Panc1 (cell line): ENCODE data around the gene FAAP100. TPM values are rescaled to one million over a fixed set of nuclear protein-coding genes. Genes with fewer than 3 reads are reported as not detected.

Source experiments
- ATAC-seq: fragments of 200-7000 bp; cut with Tn5 transposase; 2 replicates; pipeline ENCODE4 v1.9.1; 2020; ENCODE audit warnings: mild to moderate bottlenecking, moderate library complexity
- BruUV-seq: library from RNA; stranded (reverse); fragments of 400-500 nt; replicated peaks from 2 replicates; lab custom pipeline; 2021; lab: Mats Ljungman, UMichigan
- CTCF ChIA-PET: fragments of 300-600 bp; sonication (Branson Sonifier 250); formaldehyde crosslinking; loops from one replicate; lab custom pipeline; 2022; ENCODE audit warnings: antibody characterized with exemption; lab: Charles Lee
- POLR2A ChIA-PET: fragments of 300-600 bp; sonication (Branson Sonifier 250); formaldehyde crosslinking; loops from one replicate; lab custom pipeline; 2022; ENCODE audit warnings: antibody characterized with exemption; lab: Charles Lee
- DNase-seq: peaks from one replicate; pipeline ENCODE4 v3.0.0-alpha.2; 2010; ENCODE audit warnings: low read depth, low spot score
- H3K27ac ChIP-seq: 2 replicates; pipeline ENCODE4 v1.5.1; 2011; ENCODE audit warnings: mild to moderate bottlenecking, low read length, inconsistent platforms
- H3K27me3 ChIP-seq: fragments of 200-500 bp; sonication (Bioruptor generic); 2 replicates; pipeline ENCODE4 v1.6.0; 2014; ENCODE audit warnings: low read length, inconsistent platforms; ENCODE audit not compliant: control insufficient read depth, insufficient read depth
- H3K36me3 ChIP-seq: fragments of 200-500 bp; sonication (Bioruptor generic); 2 replicates; pipeline ENCODE4 v1.5.1; 2014; ENCODE audit warnings: inconsistent platforms, mild to moderate bottlenecking, low read length, moderate library complexity; ENCODE audit not compliant: control insufficient read depth, insufficient read depth
- H3K4me1 ChIP-seq: 2 replicates; pipeline ENCODE4 v1.5.1; 2011; ENCODE audit warnings: inconsistent platforms, mild to moderate bottlenecking, low read length, moderate library complexity; ENCODE audit not compliant: control insufficient read depth, insufficient read depth
- H3K4me3 ChIP-seq, 2 experiments: 2 replicates each; pipeline ENCODE4 v1.5.1; 2011 to 2012; ENCODE audit warnings: low read depth in 2 of 2, low read length in 2 of 2, mild to moderate bottlenecking in 2 of 2, inconsistent platforms in 1 of 2, moderate library complexity in 1 of 2
- H3K9me3 ChIP-seq: fragments of 200-500 bp; sonication (Bioruptor generic); 2 replicates; pipeline ENCODE4 v1.5.1; 2014; ENCODE audit warnings: low read depth, mild to moderate bottlenecking, inconsistent platforms, low read length, moderate library complexity; ENCODE audit not compliant: control insufficient read depth, insufficient read depth
- POLR2AphosphoS5 ChIP-seq: IDR thresholded peaks from 2 replicates; pipeline ENCODE4 v1.6.1; 2012; ENCODE audit warnings: mild to moderate bottlenecking, low read depth, low read length, moderate library complexity
- SIN3A ChIP-seq: IDR thresholded peaks from 2 replicates; pipeline ENCODE4 v1.6.1; 2012; ENCODE audit warnings: low read depth, mild to moderate bottlenecking, low read length, moderate library complexity, borderline replicate concordance; ENCODE audit not compliant: insufficient read depth
- TCF7L2 ChIP-seq: IDR thresholded peaks from 2 replicates; pipeline ENCODE4 v1.6.1; 2011; ENCODE audit warnings: mild to moderate bottlenecking, low read depth, low read length, inconsistent platforms
- in situ Hi-C: cut with HindIII; loops from 2 replicates; pipeline ENCODE4 v1.10.0; 2016; ENCODE audit warnings: low sequenced_read_pairs, low pct_unique_long_range_greater_than_20kb
- intact Hi-C: fragments of 100-400 bp; cut with micrococcal nuclease; formaldehyde crosslinking; loops from one replicate; pipeline ENCODE4 v1.10.0; 2022; ENCODE audit not compliant: unreplicated experiment
- total RNA-seq: library from RNA; stranded (reverse); gene quantifications from one replicate; pipeline ENCODE4 v1.2.1, GENCODE V29; 2021; ENCODE audit not compliant: unreplicated experiment
- TF ChIP-seq, protein P1 (sequence below): fragments of 450-650 bp; IDR thresholded peaks from 2 replicates; pipeline ENCODE4 v1.5.1; 2017; ENCODE audit warnings: mild to moderate bottlenecking
- TF ChIP-seq, protein P2 (sequence below), 2 experiments: IDR thresholded peaks; 2 replicates each; pipeline ENCODE4 v1.6.1; 2011 to 2012; ENCODE audit warnings: low read depth in 2 of 2, control low read depth in 1 of 2, low read length in 1 of 2, mild to moderate bottlenecking in 1 of 2, moderate library complexity in 1 of 2; ENCODE audit not compliant: insufficient read depth in 1 of 2

FAAP100 gene
- total RNA-seq, 1 experiment from 2014 or later = 265 TPM

DNA sequence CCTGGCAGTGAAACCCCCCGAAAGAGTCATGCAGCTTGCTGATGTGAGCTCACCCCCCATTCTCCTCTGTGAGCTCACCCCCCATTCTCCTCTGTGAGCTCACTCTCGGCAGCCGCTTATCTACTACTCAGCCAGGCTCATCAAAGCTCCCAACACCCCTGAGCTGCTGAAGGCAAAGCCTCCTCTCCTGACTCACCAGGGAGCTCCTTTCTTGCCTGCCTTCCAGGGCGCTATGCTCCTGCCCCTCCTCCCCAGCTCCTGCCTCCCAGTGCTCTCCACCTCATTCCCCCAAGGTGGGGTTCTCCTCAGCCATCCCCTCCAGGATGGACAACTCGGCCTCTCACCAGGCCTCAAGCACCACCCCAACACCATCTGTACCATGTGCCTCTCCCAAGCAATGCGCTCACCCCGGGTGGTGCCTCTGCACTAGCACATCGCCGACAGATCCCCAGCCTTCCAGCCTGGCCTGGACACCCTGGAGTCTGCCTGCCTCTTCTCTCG is 27.7 kb upstream of the FAAP100 start:
- DNase-seq (no peak), ATAC-seq (peak; percentile 39)
- Histone ChIP-seq H3K4me1 (peaks cover 97% of the 10 kb centered on the region), H3K4me3 (no peak overlapping the region), H3K36me3 (peaks cover 11% of the 10 kb centered on the region; the same call in 1 of the 2 replicates), H3K27ac (peak overlapping the region; percentile 100), H3K9me3 (no peaks in the 10 kb centered on the region), H3K27me3 (no peaks in the 10 kb centered on the region)
- no TSS peak for BruUV-seq
- in situ Hi-C loops (no loop called here), intact Hi-C loops (no loop called here)
- TF ChIP-seq, protein P1, sequence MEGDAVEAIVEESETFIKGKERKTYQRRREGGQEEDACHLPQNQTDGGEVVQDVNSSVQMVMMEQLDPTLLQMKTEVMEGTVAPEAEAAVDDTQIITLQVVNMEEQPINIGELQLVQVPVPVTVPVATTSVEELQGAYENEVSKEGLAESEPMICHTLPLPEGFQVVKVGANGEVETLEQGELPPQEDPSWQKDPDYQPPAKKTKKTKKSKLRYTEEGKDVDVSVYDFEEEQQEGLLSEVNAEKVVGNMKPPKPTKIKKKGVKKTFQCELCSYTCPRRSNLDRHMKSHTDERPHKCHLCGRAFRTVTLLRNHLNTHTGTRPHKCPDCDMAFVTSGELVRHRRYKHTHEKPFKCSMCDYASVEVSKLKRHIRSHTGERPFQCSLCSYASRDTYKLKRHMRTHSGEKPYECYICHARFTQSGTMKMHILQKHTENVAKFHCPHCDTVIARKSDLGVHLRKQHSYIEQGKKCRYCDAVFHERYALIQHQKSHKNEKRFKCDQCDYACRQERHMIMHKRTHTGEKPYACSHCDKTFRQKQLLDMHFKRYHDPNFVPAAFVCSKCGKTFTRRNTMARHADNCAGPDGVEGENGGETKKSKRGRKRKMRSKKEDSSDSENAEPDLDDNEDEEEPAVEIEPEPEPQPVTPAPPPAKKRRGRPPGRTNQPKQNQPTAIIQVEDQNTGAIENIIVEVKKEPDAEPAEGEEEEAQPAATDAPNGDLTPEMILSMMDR = no peak
- TF ChIP-seq, protein P2, sequence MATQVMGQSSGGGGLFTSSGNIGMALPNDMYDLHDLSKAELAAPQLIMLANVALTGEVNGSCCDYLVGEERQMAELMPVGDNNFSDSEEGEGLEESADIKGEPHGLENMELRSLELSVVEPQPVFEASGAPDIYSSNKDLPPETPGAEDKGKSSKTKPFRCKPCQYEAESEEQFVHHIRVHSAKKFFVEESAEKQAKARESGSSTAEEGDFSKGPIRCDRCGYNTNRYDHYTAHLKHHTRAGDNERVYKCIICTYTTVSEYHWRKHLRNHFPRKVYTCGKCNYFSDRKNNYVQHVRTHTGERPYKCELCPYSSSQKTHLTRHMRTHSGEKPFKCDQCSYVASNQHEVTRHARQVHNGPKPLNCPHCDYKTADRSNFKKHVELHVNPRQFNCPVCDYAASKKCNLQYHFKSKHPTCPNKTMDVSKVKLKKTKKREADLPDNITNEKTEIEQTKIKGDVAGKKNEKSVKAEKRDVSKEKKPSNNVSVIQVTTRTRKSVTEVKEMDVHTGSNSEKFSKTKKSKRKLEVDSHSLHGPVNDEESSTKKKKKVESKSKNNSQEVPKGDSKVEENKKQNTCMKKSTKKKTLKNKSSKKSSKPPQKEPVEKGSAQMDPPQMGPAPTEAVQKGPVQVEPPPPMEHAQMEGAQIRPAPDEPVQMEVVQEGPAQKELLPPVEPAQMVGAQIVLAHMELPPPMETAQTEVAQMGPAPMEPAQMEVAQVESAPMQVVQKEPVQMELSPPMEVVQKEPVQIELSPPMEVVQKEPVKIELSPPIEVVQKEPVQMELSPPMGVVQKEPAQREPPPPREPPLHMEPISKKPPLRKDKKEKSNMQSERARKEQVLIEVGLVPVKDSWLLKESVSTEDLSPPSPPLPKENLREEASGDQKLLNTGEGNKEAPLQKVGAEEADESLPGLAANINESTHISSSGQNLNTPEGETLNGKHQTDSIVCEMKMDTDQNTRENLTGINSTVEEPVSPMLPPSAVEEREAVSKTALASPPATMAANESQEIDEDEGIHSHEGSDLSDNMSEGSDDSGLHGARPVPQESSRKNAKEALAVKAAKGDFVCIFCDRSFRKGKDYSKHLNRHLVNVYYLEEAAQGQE (IDR thresholded peaks at IDR 0.05; ENCODE audit: insufficient read depth in 1 of 2, low read depth in 2 of 2, low read length in 1 of 2) = no peak
- TF ChIP-seq SIN3A = no peak
- CTCF ChIA-PET = interaction anchor here (1.3 to 1.5 kb wide), 2 partner anchors 13 to 20 kb away, joined by 4 to 5 read pairs; no protein-coding TSS in a partner anchor
- POLR2A ChIA-PET = interaction anchor here (0.6 kb wide), 1 partner anchor 23 kb away, joined by 4 read pairs; no protein-coding TSS in a partner anchor

DNA sequence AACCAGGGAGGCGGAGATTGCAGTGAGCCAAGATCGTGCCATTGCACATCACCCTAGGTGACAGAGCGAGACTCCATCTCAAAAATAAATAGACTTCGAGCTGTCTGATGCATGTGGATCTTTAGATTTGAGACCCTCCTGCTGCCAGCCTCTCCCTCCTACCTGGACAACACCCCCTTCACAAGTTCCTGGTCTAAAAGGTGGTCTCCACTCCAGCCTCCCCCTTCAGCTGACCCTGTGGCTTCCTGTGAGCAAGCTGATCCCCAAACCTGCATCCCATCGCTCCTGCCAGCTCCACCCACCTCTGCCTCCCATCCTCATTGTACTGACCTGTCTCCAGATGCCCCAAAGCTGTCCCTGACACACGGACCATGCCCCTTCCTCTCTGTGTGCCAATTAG is 27.1 kb upstream of the FAAP100 start:
- no peaks in the 10 kb centered on the region for H3K9me3 ChIP-seq
- in situ Hi-C loops = no loop called here
- ChIA-PET CTCF (interaction anchor here (1.3 to 1.5 kb wide), 2 partner anchors 13 to 20 kb away, joined by 4 to 5 read pairs; no protein-coding TSS in a partner anchor), POLR2A (interaction anchor here (0.6 kb wide), 1 partner anchor 22 kb away, joined by 4 read pairs; no protein-coding TSS in a partner anchor)
- no TSS peak for BruUV-seq
- DNase-seq = no peak
- peak overlapping the region; percentile 100 for H3K27ac ChIP-seq
- peaks cover 97% of the 10 kb centered on the region for H3K4me1 ChIP-seq
- H3K27me3 ChIP-seq = no peaks in the 10 kb centered on the region
- TF ChIP-seq TCF7L2 = no peak
- TF ChIP-seq, protein P2 (IDR thresholded peaks at IDR 0.05; ENCODE audit: insufficient read depth in 1 of 2, low read depth in 2 of 2, low read length in 1 of 2) = no peak
- no peak for TF ChIP-seq POLR2AphosphoS5
- TF ChIP-seq, protein P1 = no peak
- no peak for TF ChIP-seq SIN3A
- H3K4me3 ChIP-seq = no peak overlapping the region
- peaks cover 9% of the 10 kb centered on the region; the same call in 1 of the 2 replicates for H3K36me3 ChIP-seq
- intact Hi-C loops = no loop called here
- no peak for ATAC-seq
